CD14-positive monocyte (primary cell): ENCODE data around the gene MS4A15. TPM values are rescaled to one million over a fixed set of nuclear protein-coding genes. Genes with fewer than 3 reads are reported as not detected.

Experiments used
- DNase-seq, 3 donors: peaks; one replicate each; pipeline ENCODE4 v3.0.0-alpha.2; 2011 to 2022
- H2AFZ ChIP-seq: 2 replicates; pipeline ENCODE4 v1.6.0; 2012; ENCODE audit warnings: mild to moderate bottlenecking, low read depth, low read length, inconsistent platforms; ENCODE audit not compliant: insufficient read depth, poor library complexity, severe bottlenecking
- H3K27ac ChIP-seq, 2 donors: 1 replicate in 1 of 2; 2 replicates in 1 of 2; pipeline ENCODE4 v1.5.1; 2012 to 2013; ENCODE audit warnings: low read length in 2 of 2, control low read depth in 1 of 2, inconsistent platforms in 1 of 2, low read depth in 1 of 2, mild to moderate bottlenecking in 1 of 2
- H3K27me3 ChIP-seq, 2 donors: one replicate each; pipeline versions ENCODE4 v1.6.0 to v1.6.1; 2011 to 2013; ENCODE audit warnings: low read length in 2 of 2; ENCODE audit not compliant: control insufficient read depth in 2 of 2, insufficient read depth in 2 of 2
- H3K36me3 ChIP-seq, 2 donors: replicated peaks in 1 of 2; 1 replicate in 1 of 2; 2 replicates in 1 of 2; pipeline versions ENCODE4 v1.5.1 to v1.6.1; 2012 to 2013; ENCODE audit warnings: low read length in 2 of 2, control low read depth in 1 of 2, inconsistent platforms in 1 of 2, mild to moderate bottlenecking in 1 of 2; ENCODE audit not compliant: insufficient read depth in 2 of 2, control insufficient read depth in 1 of 2
- H3K4me1 ChIP-seq, 2 donors: 1 replicate in 1 of 2; 2 replicates in 1 of 2; pipeline versions ENCODE4 v1.5.1 to v1.6.1; 2012 to 2013; ENCODE audit warnings: low read length in 2 of 2, control low read depth in 1 of 2, inconsistent platforms in 1 of 2, mild to moderate bottlenecking in 1 of 2, moderate library complexity in 1 of 2; ENCODE audit not compliant: insufficient read depth in 2 of 2, control insufficient read depth in 1 of 2
- H3K4me2 ChIP-seq: replicated peaks from 2 replicates; pipeline ENCODE3; 2012; ENCODE audit warnings: low read length, moderate library complexity, mild to moderate bottlenecking; ENCODE audit not compliant: poor library complexity, severe bottlenecking; ENCODE audit errors: extremely low read depth
- H3K4me3 ChIP-seq, 3 experiments: fragments of 200-600 bp in 1 of 3; sonication (generic) in 1 of 3; replicated peaks in 1 of 3; 1 replicate in 2 of 3; 2 replicates in 1 of 3; pipeline ENCODE4 v1.5.1; 2011 to 2013; ENCODE audit warnings: low read length in 3 of 3, mild to moderate bottlenecking in 3 of 3, control low read depth in 2 of 3, low read depth in 2 of 3, inconsistent platforms in 1 of 3, moderate library complexity in 1 of 3
- H3K79me2 ChIP-seq: 2 replicates; pipeline ENCODE4 v1.6.0; 2012; ENCODE audit warnings: mild to moderate bottlenecking, control low read depth, inconsistent platforms, low read length, moderate library complexity; ENCODE audit not compliant: insufficient read depth
- H3K9ac ChIP-seq: 2 replicates; pipeline ENCODE4 v1.6.0; 2017; ENCODE audit warnings: low read length, mild to moderate bottlenecking; ENCODE audit not compliant: insufficient read depth, poor library complexity, severe bottlenecking
- H3K9me3 ChIP-seq, 2 donors: replicated peaks in 1 of 2; 1 replicate in 1 of 2; 2 replicates in 1 of 2; pipeline versions ENCODE4 v1.5.1 to v1.6.1; 2012 to 2013; ENCODE audit warnings: low read length in 2 of 2, control low read depth in 1 of 2; ENCODE audit not compliant: control insufficient read depth in 1 of 2, insufficient read depth in 1 of 2
- H4K20me1 ChIP-seq: 2 replicates; pipeline ENCODE4 v1.6.0; 2012; ENCODE audit warnings: mild to moderate bottlenecking, low read length, control low read depth, moderate library complexity; ENCODE audit not compliant: insufficient read depth
- H3K27ac Mint-ChIP-seq, 7 donors: one replicate each; pipeline ENCODE4 v1.8.0; 2020; ENCODE audit warnings: mild to moderate bottlenecking in 7 of 7, mixed read lengths in 7 of 7, moderate library complexity in 6 of 7, inconsistent platforms in 2 of 7
- H3K27me3 Mint-ChIP-seq, 3 donors: one replicate each; pipeline ENCODE4 v1.8.0; 2021 to 2022; ENCODE audit warnings: low read depth in 3 of 3, mild to moderate bottlenecking in 3 of 3, mixed read lengths in 3 of 3, moderate library complexity in 3 of 3, inconsistent platforms in 1 of 3
- H3K36me3 Mint-ChIP-seq, 2 donors: one replicate each; pipeline ENCODE4 v1.8.0; 2020; ENCODE audit warnings: mixed read lengths in 2 of 2, inconsistent platforms in 1 of 2, mild to moderate bottlenecking in 1 of 2
- H3K4me1 Mint-ChIP-seq: one replicate; pipeline ENCODE4 v1.8.0; 2020; ENCODE audit warnings: mild to moderate bottlenecking, mixed read lengths
- H3K4me3 Mint-ChIP-seq, 2 donors: one replicate each; pipeline ENCODE4 v1.8.0; 2020; ENCODE audit warnings: mild to moderate bottlenecking in 2 of 2, mixed read lengths in 2 of 2, moderate library complexity in 1 of 2
- H3K9me3 Mint-ChIP-seq, 7 donors: one replicate each; pipeline ENCODE4 v1.8.0; 2020 to 2022; ENCODE audit warnings: mixed read lengths in 7 of 7, mild to moderate bottlenecking in 6 of 7, moderate library complexity in 6 of 7, inconsistent platforms in 2 of 7
- CTCF ChIP-seq: fragments of 200-600 bp; IDR thresholded peaks from one replicate; pipeline ENCODE4 v1.8.0; 2022; ENCODE audit warnings: antibody characterized with exemption, mild to moderate bottlenecking
- WGBS: methylation state at CpG from one replicate; pipeline ENCODE4 v1.1.5; 2013; ENCODE audit warnings: missing lambda C conversion rate; ENCODE audit not compliant: insufficient coverage; 5-methylcytosine and 5-hydroxymethylcytosine counted together
- intact Hi-C, 2 donors: fragments of 100-400 bp; cut with micrococcal nuclease; formaldehyde crosslinking; loops; one replicate each; pipeline versions ENCODE4 v1.15.0 to v1.15.1; 2023
- polyA plus RNA-seq, 3 donors: library from polyadenylated mRNA; depleted of rRNA in 1 of 3; unstranded in 2 of 3; stranded (reverse) in 1 of 3; fragments of 300-500 nt in 2 of 3; fragments of >200 nt in 1 of 3; fragmentation: Illumina TruSeq in 2 of 3; gene quantifications; 1 replicate in 2 of 3; 2 replicates in 1 of 3; pipeline ENCODE4 v1.2.3, GENCODE V29; 2012 to 2021

The MS4A15 gene
- polyA plus RNA-seq, 3 donors: not detected

- H3K36me3 ChIP-seq: no peaks in the 10 kb centered on the region
- 90% methylated on average over 1 of the region's 3 CpGs for WGBS
- peaks cover 0 to 2% (median 0%) of the 10 kb centered on the region in 7 donors for H3K9me3 Mint-ChIP-seq
These were observed 52.6 kb downstream of the MS4A15 start for GRCh38 chr11:60809249-60809648.

GRCh38 chr11:60809691-60810090 lies 53.0 kb downstream of the MS4A15 start:
- 97% methylated on average over 7 of the region's 11 CpGs for WGBS
- Mint-ChIP-seq H3K4me1 (peaks cover 11% of the 10 kb centered on the region), H3K27ac (no peak overlapping the region), H3K27me3 (peaks cover 4 to 13% (median 9%) of the 10 kb centered on the region in 3 donors), H3K4me3 (no peak overlapping the region), H3K9me3 (peaks cover 0 to 3% (median 0%) of the 10 kb centered on the region in 7 donors), H3K36me3 (no peaks in the 10 kb centered on the region)
- H3K27ac ChIP-seq: no peak overlapping the region
- no peak overlapping the region for H2AFZ ChIP-seq
- no peak for TF ChIP-seq CTCF
- H3K4me1 ChIP-seq: peaks cover 0 to 8% of the 10 kb centered on the region in 2 donors
- H3K4me2 ChIP-seq: no peak overlapping the region
- DNase-seq: no peak
- H3K9ac ChIP-seq: no peak overlapping the region
- H3K27me3 ChIP-seq: no peaks in the 10 kb centered on the region
- no peaks in the 10 kb centered on the region for H3K79me2 ChIP-seq
- H4K20me1 ChIP-seq: no peaks in the 10 kb centered on the region
- intact Hi-C loops: no loop called here
- H3K36me3 ChIP-seq: no peaks in the 10 kb centered on the region
- H3K9me3 ChIP-seq: no peaks in the 10 kb centered on the region
- no peak overlapping the region for H3K4me3 ChIP-seq

More at GRCh38 chr11:60809249-60809648, 52.6 kb downstream of the MS4A15 start:
- no peak overlapping the region for H3K4me2 ChIP-seq
- H3K36me3 Mint-ChIP-seq: no peaks in the 10 kb centered on the region
- peaks cover 0 to 8% of the 10 kb centered on the region in 2 donors for H3K4me1 ChIP-seq
- DNase-seq: no peak
- H3K27ac ChIP-seq: no peak overlapping the region
- H3K27me3 ChIP-seq: no peaks in the 10 kb centered on the region
- H4K20me1 ChIP-seq: no peaks in the 10 kb centered on the region
- no peak overlapping the region for H3K4me3 ChIP-seq
- no peaks in the 10 kb centered on the region for H3K79me2 ChIP-seq
- no peak overlapping the region for H3K4me3 Mint-ChIP-seq
- no peak overlapping the region for H2AFZ ChIP-seq
- H3K27ac Mint-ChIP-seq: no peak overlapping the region
- intact Hi-C loops: no loop called here
- H3K27me3 Mint-ChIP-seq: peaks cover 4 to 13% (median 9%) of the 10 kb centered on the region in 3 donors
- TF ChIP-seq CTCF: no peak
- H3K9me3 ChIP-seq: no peaks in the 10 kb centered on the region
- H3K9ac ChIP-seq: no peak overlapping the region
- peaks cover 11% of the 10 kb centered on the region for H3K4me1 Mint-ChIP-seq
